ENCODE results near the gene SPTLC1. TPM values are rescaled to one million over a fixed set of nuclear protein-coding genes. Genes with fewer than 3 reads are reported as not detected.

Gene SPTLC1
- total and polyA plus RNA-seq, 2 of the 8 experiments (the other 6 are each of a cell fraction or from before 2014, with no cell fraction given) = 34.2 to 62.1 TPM

GRCh38 chr9:92030367-92030766 is 84.8 kb downstream of the SPTLC1 start:
- H2AK5ac ChIP-seq (ENCODE audit: low read depth, low read length) = no peak overlapping the region
- no peak for DNase-seq (ENCODE audit: low read depth in 1 of 2, low spot score in 2 of 2)
- H2BK12ac ChIP-seq (ENCODE audit: low read depth, low read length) = no peak overlapping the region
- H4K5ac ChIP-seq (ENCODE audit: insufficient read length, low read depth, low read length) = no peak overlapping the region
- no peak overlapping the region for H2BK20ac ChIP-seq (ENCODE audit: low read length)
- H2BK120ac ChIP-seq (replicated peaks; ENCODE audit: low read depth, low read length) = no peak overlapping the region
- H3K9ac ChIP-seq (replicated peaks in 1 of 4; ENCODE audit: extremely low read depth in 1 of 4, low read depth in 3 of 4, low read length in 3 of 4) = no peak overlapping the region
- peaks cover 0 to 5% of the 10 kb centered on the region in 2 experiments for H4K20me1 ChIP-seq (replicated peaks in 1 of 2; ENCODE audit: control insufficient read depth in 1 of 2, insufficient read depth in 2 of 2, low read length in 2 of 2)
- no peak overlapping the region for H3K4ac ChIP-seq (replicated peaks; ENCODE audit: insufficient read length, low read depth, low read length)
- H2AFZ ChIP-seq (ENCODE audit: low read length) = no peak overlapping the region
- H2BK15ac ChIP-seq (ENCODE audit: low read length) = no peak overlapping the region
- no peaks in the 10 kb centered on the region for H3K9me3 ChIP-seq (ENCODE audit: insufficient read depth in 2 of 2, low read depth in 1 of 2, low read length in 1 of 2)
- FAIRE-seq = no peak
- H4K91ac ChIP-seq (replicated peaks; ENCODE audit: insufficient read length, low read length) = no peak overlapping the region
- H3K18ac ChIP-seq (ENCODE audit: extremely low read depth, low read length) = no peak overlapping the region
- H3K27ac ChIP-seq (ENCODE audit: low read depth, low read length) = no peak overlapping the region
- H3K14ac ChIP-seq (ENCODE audit: insufficient read length) = no peak overlapping the region
- WGBS, 2 experiments (ENCODE audit: extremely low coverage in 1 of 2, insufficient coverage in 1 of 2, insufficient read length in 1 of 2, insufficient replicate concordance in 2 of 2, low coverage in 1 of 2, low lambda C conversion rate in 2 of 2, missing lambda C conversion rate in 1 of 2) = 78% methylated on average over 3 of the region's 3 CpGs; no CpG with 5 or more reads in 1 of the 2 experiments
- no peak overlapping the region for H3K56ac ChIP-seq (replicated peaks; ENCODE audit: insufficient read length, low read depth, low read length)
- no peaks in the 10 kb centered on the region for H3K79me1 ChIP-seq (ENCODE audit: low read depth, low read length)
- H3K36me3 ChIP-seq (ENCODE audit: control insufficient read depth in 2 of 4, insufficient read depth in 4 of 4, low read length in 3 of 4) = peaks cover 2 to 30% (median 13%) of the 10 kb centered on the region in 4 experiments; a peak in 6 of 8 replicates
- H2BK5ac ChIP-seq (ENCODE audit: low read depth, low read length) = no peak overlapping the region
- TF ChIP-seq ZNF274 (IDR thresholded peaks at IDR 0.05; ENCODE audit: borderline replicate concordance, extremely low read depth, low read length) = no peak
- POLR2A ChIA-PET (ENCODE audit: partially characterized antibody) = no interaction called here
- no peak overlapping the region for H3K23ac ChIP-seq (ENCODE audit: insufficient read length)
- no peak overlapping the region for H3K4me2 ChIP-seq (ENCODE audit: insufficient read depth in 1 of 2, low read depth in 2 of 2, low read length in 2 of 2)
- no peaks in the 10 kb centered on the region for H3K27me3 ChIP-seq (replicated peaks in 1 of 4; ENCODE audit: control insufficient read depth in 3 of 4, extremely low read depth in 1 of 4, insufficient read depth in 3 of 4, low read length in 3 of 4)
- CTCF ChIA-PET (ENCODE audit: partially characterized antibody) = interaction anchor here (0.6 to 2.9 kb wide), 6 partner anchors 8 to 278 kb away, joined by 3 to 10 read pairs (median 5); no protein-coding TSS in a partner anchor
- no peak overlapping the region for H4K8ac ChIP-seq (ENCODE audit: extremely low read depth, insufficient read depth, low read length)
- H3K23me2 ChIP-seq (ENCODE audit: low read depth, low read length) = no peaks in the 10 kb centered on the region
- H3K79me2 ChIP-seq (ENCODE audit: control insufficient read depth in 1 of 2, insufficient read depth in 2 of 2, low read length in 2 of 2) = no peaks in the 10 kb centered on the region
- H3K4me1 ChIP-seq (replicated peaks in 1 of 4; ENCODE audit: control insufficient read depth in 3 of 4, insufficient read depth in 4 of 4, low read length in 3 of 4) = peaks cover 0 to 3% (median 0%) of the 10 kb centered on the region in 4 experiments; a peak in 1 of 7 replicates
- no peak overlapping the region for H3K4me3 ChIP-seq (ENCODE audit: extremely low read depth in 1 of 4, insufficient read depth in 2 of 4, low read depth in 3 of 4, low read length in 4 of 4)
